ENCODE results near the gene INPP5D. TPM values are rescaled to one million over a fixed set of nuclear protein-coding genes. Genes with fewer than 3 reads are reported as not detected.

INPP5D gene
- total RNA-seq, 1 donor from 2014 or later = 0.28 TPM

- Mint-ChIP-seq H3K27ac (ENCODE audit: unreplicated experiment) (no peak overlapping the region), H3K9me3 (peaks cover 4% of the 10 kb centered on the region), H3K27me3 (ENCODE audit: low read depth) (peaks cover 10% of the 10 kb centered on the region), H3K36me3 (ENCODE audit: low read depth) (peaks cover 2% of the 10 kb centered on the region), H3K4me1 (no peaks in the 10 kb centered on the region), H3K4me3 (no peak overlapping the region)
- TF ChIP-seq CTCF (conservative IDR thresholded peaks at IDR 0.05) = no peak
- no peak for DNase-seq (ENCODE audit: low read depth, low spot score)
Measured at GRCh38 chr2:233068762-233069418, 8.7 kb downstream of the INPP5D start.

- Mint-ChIP-seq H3K27ac (ENCODE audit: unreplicated experiment) (no peak overlapping the region), H3K36me3 (ENCODE audit: low read depth) (peaks cover 2% of the 10 kb centered on the region), H3K4me1 (no peaks in the 10 kb centered on the region), H3K9me3 (peaks cover 4% of the 10 kb centered on the region), H3K4me3 (no peak overlapping the region), H3K27me3 (ENCODE audit: low read depth) (peaks cover 10% of the 10 kb centered on the region)
- DNase-seq (ENCODE audit: low read depth, low spot score) = no peak
- no peak for TF ChIP-seq CTCF (conservative IDR thresholded peaks at IDR 0.05)
Measured at GRCh38 chr2:233072838-233073237, 12.7 kb downstream of the INPP5D start.

- no peak for DNase-seq (ENCODE audit: low read depth, low spot score)
- peaks cover 4% of the 10 kb centered on the region for H3K27me3 Mint-ChIP-seq (ENCODE audit: low read depth)
- no peak overlapping the region for H3K4me3 Mint-ChIP-seq
- peaks cover 4% of the 10 kb centered on the region for H3K9me3 Mint-ChIP-seq
- H3K27ac Mint-ChIP-seq (ENCODE audit: unreplicated experiment) = no peak overlapping the region
- no peaks in the 10 kb centered on the region for H3K4me1 Mint-ChIP-seq
- no peak for TF ChIP-seq CTCF (conservative IDR thresholded peaks at IDR 0.05)
- H3K36me3 Mint-ChIP-seq (ENCODE audit: low read depth) = peaks cover 2% of the 10 kb centered on the region
Measured at GRCh38 chr2:233074106-233074505, 14.0 kb downstream of the INPP5D start.

- Mint-ChIP-seq H3K4me1 (no peaks in the 10 kb centered on the region), H3K4me3 (no peak overlapping the region)
- no peak for DNase-seq (ENCODE audit: low read depth, low spot score)
Measured at GRCh38 chr2:233075141-233075965, 15.2 kb downstream of the INPP5D start.

GRCh38 chr2:233075966-233076339, 15.8 kb downstream of the INPP5D start:
- no peak for TF ChIP-seq CTCF (conservative IDR thresholded peaks at IDR 0.05)

More at GRCh38 chr2:233075141-233075965, 15.2 kb downstream of the INPP5D start:
- Mint-ChIP-seq H3K27ac (ENCODE audit: unreplicated experiment) (no peak overlapping the region), H3K9me3 (peaks cover 4% of the 10 kb centered on the region), H3K27me3 (ENCODE audit: low read depth) (peaks cover 2% of the 10 kb centered on the region), H3K36me3 (ENCODE audit: low read depth) (peaks cover 2% of the 10 kb centered on the region)
- TF ChIP-seq CTCF (conservative IDR thresholded peaks at IDR 0.05) = no peak

More at GRCh38 chr2:233075966-233076339, 15.8 kb downstream of the INPP5D start:
- Mint-ChIP-seq H3K4me3 (no peak overlapping the region), H3K27me3 (ENCODE audit: low read depth) (peaks cover 2% of the 10 kb centered on the region), H3K9me3 (peaks cover 4% of the 10 kb centered on the region), H3K36me3 (ENCODE audit: low read depth) (peaks cover 2% of the 10 kb centered on the region), H3K27ac (ENCODE audit: unreplicated experiment) (no peak overlapping the region), H3K4me1 (no peaks in the 10 kb centered on the region)
- no peak for DNase-seq (ENCODE audit: low read depth, low spot score)

Measured in neural crest cell (in vitro differentiated cells).